HG02981 (cell line): ENCODE measurements around the gene ST6GALNAC4.
A peak's percentile ranks its signal among the peaks of the same experiment; 100 is the strongest.
"Not testable (repeated sequence)": the region's sequence is repeated elsewhere in the genome, so short reads cannot be mapped to it uniquely, and the experiment has no call there.

Experiments used
- ATAC-seq: cut with Tn5 transposase; IDR thresholded peaks from one replicate; pipeline ENCODE4 v1.9.1; 2021; ENCODE audit warnings: mild to moderate bottlenecking, moderate library complexity; ENCODE audit not compliant: unreplicated experiment

Gene ST6GALNAC4

DNA sequence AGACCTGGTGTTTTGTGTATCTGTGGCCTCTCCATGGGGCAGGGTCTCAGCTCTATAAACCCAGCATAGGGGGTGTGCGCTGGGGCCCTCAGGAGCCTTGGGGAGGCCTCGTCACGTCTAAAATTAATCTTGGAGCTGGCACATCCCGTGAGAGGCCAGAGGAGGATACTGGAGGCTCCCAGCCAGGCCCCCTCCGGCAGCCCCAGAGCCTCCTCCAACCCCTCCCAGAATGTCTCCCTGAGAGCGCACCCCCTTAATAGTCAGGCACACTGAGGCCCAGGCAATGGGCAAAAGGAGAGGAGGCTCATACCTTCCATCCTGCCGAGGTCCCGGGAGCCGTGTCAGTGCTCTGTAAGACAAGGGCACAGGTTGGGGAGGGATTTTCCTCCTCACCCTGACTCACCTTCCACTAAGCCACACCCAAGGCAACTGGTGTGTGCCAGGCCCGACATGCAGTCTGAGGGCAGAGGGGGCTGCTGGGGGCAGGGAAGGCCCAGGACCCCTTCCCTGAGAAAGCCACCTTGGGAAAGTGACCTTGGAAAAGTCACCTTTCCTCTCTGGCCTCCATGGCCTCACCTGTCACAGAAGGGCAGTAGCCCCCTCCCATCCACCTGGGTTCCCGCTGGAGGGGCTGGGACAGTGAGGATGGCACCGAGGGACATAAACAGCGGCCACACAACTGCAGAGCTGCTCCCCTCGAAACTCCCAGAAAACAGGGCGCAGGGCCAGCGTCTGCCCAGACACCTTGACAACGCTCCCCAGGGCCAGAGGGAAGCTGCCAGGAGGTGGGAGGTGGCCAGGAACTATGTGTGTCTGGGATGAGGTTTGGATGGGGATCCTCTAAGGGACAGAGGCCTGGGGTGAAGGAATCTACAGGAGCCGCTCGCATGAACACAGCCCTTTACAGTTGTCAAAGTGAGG is 42.3 kb downstream of the ST6GALNAC4 start:
- ATAC-seq, result no peak

DNA sequence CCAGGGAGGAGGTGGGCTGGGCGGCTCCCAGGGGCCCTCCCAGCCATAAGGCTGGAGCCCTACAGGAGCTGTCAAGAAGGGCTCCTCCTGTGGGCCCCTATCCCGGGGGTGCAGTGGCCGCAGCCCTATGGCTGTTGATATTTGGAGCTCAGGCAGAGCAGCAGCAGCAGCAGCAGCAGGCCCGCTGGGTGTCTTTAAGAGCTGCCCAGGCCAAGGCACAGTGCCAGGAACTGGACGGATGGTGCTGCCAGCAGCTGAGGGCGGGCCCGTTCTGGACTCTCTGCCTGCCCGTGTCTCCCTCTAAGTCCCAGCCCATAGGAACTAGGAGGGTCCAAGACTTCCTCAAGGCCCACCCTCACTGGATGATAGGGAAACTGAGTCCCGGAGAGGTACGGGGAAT is 43.0 kb downstream of the ST6GALNAC4 start:
- no peak for ATAC-seq

DNA sequence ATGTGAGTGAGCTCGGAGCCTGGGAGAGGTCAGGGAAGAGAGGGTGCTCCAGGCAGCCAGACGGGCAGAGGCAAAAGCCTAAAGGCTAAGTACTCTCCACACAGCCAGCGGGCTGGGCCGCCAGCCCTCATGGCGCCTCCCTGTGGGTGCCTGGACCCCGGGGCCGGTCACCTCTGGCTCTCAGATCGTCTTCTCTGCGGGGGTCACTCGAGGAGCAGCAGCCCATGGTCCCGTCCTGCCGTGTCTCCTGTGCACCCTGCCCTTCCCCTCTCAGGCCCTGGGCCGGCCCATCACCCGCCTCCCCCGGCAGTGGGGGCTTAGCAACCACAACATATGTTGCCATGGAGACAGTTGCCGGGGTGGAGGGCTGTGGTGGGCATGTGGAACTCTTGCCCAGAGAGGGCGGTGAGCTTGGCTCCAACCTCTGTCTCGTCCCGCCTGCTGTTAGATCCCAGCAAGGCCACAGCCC is 43.6 kb downstream of the ST6GALNAC4 start:
- ATAC-seq, result no peak

DNA sequence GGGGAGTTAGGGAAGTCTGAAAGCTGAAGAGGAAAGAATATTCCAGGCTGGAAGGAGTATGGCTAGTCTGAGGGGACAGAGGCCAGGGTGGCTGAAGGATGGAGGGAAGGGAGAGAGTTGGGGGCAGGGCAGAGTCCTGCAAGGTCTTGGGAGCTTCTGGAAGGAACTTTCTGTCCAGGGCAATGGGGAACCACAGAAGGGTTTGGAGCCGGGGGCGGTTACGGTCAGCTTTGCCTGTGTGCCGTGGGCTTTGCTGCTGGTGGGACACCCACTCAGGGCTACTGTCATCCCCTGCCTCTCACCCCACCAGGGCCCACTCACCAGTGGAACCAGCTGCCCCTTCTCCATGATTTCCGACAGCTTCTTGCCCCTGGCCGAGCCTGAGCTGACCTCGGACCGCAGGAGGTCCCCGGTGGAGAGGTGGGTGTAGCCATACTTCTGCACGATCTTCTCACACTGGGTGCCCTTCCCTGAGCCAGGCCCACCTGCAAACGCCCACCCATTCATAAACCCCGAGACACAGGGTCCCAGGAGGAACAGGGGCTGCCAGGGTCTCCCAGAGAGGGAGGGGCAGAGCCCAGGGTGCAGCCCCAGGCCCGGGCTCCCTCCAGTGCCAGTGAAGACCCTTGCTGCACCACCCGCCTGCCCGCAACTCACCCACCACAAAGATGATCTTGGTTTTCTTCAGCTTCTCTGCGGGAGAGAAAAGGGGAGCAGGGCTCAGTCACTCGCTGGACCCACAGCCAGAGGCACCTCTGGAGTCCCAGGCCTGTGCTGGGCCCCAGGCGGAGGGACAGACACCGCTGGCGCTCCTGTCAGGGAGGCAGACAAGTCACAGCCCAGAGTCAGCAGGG is 44.2 kb downstream of the ST6GALNAC4 start:
- ATAC-seq, result no peak

DNA sequence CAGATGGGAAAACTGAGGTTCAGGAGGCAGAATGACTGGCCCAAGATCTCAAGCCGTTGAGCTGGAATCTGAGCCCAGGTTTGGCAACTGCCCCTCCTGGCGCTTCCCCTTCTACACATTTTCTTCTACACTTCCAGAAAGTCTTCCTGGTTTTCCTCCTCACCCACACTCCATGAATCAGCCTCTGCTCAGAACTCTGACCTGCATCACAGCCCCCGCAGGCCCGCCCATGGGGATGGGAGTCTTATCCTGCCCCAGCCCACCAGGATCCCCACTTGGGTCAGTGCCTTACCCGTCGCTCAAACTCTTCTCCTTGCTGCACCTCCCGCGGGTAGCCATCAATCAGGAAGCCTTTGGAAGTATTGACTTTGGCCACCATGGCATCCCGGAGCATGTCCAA is 45.3 kb downstream of the ST6GALNAC4 start:
- ATAC-seq, result no peak

DNA sequence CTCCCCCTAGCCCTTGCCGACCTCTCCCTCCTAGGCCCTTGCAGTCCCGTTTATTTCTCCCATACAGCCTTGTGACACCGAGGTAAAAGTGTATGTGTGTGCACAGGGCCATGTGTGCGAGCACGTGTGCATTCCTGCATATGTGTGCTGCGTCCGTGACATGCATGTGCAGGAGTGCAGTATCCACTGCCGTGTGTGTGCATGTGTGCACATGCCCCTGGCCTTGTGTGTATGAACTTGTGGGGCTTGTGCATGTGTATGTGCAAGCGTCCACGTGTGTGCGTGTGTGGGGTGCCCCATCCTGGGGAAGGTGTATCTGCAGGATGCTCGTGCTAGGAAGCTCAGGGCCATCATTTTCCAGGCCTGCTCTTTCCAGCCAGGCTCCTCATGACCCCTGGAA is 46.0 kb downstream of the ST6GALNAC4 start:
- no peak for ATAC-seq

DNA sequence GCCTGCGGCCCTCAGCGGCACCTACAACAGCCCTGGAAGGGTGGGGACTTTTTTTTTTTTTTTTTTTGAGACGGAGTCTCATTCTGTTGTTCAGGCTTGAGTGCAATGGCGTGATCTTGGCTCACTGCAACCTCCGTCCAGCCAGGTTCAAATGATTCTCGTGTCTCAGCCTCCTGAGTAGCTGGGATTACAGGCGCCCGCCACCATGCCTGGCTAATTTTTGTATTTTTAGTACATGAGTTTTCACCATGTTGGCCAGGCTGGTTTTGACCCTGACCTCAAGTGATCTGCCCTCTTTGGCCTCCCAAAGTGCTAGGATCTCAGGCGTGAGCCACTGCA is 46.7 kb downstream of the ST6GALNAC4 start:
- not testable (repeated sequence) for ATAC-seq

DNA sequence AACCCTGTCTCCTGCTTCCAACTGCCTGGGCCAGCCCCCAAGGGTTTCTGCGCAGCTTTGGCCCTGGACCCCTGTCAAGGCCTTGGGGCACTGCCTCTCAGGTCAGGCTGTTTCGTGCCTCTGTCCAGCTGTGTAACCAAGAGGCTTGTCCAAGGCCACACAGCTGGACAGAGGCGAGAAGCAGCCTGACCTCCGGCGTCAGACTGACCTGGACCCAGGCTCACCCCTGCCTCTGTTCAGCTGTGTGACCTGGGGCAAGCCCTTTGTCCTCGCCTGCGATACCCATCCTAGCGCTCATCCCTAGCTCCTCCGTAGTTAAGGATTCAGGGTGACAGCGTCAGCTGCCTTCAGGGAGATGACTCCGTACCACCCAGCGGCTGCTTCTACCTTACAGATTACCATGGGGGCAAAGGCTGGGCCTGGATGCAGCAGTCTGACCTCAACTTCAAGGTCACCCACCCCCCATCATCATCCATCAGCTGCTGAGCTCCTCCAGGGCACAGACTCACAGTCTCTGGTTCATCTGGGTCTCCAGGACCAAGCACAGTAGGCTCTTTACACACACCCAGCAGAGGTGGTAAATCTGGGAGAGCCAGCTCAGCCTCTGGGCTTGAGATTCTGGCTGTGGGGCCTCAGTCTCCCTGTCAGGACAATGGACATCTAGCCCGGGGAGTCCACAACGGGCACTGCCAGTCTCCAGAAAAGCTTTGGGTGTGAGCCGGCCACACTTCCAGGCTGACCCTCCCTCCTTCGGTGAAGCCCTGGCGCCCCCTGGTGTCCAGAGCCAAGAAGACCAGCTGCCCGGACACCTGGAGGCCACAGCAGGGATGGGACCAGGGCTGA is 47.3 kb downstream of the ST6GALNAC4 start:
- ATAC-seq, result peak; percentile 65

DNA sequence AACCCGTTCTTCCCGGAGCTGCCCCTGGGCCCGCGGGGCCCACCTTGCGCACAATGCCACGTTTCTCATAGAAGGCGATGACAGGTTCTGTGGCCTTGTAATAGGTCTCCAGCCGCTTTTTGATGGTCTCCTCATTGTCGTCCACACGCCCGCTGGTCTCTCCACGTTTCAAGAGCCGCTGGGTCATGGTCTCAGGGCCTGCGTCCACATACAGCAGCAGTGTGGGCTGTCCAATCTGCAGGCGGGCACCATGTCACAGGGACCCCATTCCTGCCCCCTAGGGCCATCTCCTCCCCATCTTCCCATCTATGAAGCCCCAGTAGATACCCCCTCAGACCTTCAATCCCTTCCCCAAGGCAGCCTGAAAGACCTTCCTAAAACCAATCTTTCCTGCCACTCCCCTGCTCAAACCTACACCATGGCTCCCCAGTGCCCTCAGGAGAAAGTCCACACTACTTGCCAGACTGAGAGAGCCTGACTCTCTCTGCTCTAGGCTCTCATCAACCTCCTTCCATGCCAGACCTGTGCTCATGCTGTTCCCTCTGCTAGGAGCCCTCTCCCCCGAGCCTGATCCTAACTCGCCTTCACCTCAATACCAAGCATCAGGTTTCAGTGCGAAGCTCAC is 48.5 kb downstream of the ST6GALNAC4 start:
- ATAC-seq, result no peak

DNA sequence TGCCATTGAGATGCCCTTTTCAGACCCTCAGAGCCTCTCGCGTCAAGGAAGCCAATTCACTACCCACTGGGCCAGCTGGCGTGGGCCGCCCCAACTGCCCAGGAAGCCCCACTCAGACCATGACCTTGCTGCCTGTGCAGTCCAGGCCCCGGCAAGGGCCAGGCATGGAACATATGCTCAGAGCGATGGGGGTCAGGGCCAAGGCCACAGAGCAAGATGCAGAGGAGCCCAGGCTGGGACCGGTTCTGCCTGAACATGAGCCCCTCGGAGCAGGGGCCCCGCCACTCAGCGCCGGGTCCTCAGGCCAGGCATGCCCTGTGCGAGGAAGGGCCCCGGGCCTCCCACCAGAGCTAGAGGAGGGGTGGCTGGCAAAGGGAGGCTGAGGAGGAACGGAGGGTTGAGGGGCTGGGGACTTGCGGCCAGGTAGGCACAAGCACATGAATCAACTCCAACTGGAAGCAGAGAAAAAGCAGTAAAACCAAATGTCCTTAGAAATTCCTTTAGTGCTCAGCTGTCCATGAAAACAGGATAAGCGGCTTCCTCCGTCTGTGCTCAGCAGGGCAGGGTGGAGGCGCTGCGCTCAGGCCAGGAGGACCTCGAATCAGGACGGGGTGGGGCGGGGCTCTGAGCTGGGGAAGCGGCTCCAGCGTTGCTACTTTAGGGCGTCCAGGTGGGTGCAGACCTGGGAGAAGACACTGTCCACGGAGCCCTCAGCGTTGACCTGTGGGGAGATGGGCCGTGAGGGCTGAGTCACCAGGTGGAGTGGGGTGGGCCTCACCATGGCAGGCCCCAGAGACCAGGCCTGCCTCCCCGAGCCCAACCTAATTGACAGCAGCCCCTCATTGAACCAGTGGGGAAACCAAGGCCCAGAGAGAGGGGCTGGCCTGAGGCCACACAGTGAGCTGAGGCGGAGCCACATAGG is 49.2 kb downstream of the ST6GALNAC4 start:
- no peak for ATAC-seq

DNA sequence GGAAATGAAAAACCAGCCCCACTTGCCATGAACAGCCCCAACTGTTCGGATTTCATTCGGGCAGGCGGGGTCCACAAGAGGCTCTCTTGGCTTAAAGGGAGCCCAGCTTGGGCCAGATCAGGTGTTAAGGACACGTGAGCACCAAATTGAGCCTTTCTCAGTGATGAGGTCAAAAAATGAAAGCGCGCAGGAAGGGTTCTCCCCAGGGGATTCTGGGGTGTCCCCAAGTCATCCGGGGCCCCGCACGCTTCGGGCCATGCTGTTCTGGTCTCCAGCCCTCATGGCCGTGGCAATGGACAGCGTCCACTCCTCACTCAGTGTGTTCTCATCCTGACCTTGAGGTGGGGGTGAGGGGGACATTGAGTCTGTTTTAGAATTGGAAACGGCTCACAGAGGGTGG is 50.3 kb downstream of the ST6GALNAC4 start:
- ATAC-seq, result no peak

DNA sequence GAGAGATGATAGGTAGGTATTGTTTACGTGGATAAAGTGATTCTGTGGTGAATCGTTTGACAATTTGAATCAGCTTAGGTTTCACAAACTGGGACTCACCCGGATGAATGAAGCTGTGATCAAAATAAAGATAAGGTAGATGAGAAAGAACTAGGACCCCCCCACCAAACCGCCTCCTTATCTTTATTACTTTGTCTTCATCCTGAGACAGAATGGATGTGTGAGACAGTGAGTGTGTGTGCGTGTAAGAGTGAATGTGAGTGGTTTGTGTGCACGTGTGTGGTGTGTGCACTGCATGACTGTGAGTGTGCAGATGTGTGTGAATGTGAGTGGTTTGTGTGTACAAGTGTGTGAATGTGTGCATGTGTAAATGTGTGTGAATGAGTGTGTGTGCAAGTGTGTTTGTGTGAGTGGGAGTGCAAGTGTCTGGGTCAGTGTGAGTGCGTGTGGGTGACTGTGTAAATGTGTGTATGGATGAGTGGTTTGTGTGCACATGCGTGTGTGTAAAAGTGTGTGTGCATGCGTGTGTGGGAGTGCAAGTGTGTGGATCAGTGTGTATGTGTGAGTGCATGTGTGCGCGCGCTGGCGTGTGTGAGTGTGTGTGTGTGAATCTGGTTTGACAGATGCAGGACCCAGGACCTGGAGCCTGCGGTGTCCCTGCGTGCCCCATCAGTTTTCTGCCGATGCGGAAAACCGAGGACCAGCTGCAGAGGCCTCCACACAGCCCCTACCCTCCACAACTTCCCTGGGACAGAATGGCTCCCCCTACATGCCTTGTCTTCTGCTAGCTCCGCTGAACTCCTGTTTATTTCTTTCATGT is 51.0 kb downstream of the ST6GALNAC4 start:
- ATAC-seq, result no peak

DNA sequence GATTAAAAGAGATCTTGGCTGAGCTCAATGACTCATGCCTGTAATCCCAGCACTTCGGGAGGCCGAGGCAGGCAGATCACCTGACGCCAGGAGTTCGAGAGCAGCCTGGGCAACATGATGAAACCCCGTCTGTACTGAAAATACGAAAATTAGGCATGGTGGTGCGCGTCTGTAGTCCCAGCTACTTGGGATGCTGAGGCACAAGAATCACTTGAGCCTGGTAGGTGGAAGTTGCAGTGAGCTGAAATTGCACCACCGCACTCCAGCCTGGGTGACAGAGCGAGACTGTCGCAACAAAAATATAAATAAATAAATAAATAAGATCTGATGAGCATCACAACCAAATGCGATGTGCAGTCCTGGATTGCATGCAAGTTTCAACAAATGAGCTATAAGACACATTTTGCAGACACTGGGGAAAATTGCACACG is 53.6 kb downstream of the ST6GALNAC4 start:
- no peak for ATAC-seq

DNA sequence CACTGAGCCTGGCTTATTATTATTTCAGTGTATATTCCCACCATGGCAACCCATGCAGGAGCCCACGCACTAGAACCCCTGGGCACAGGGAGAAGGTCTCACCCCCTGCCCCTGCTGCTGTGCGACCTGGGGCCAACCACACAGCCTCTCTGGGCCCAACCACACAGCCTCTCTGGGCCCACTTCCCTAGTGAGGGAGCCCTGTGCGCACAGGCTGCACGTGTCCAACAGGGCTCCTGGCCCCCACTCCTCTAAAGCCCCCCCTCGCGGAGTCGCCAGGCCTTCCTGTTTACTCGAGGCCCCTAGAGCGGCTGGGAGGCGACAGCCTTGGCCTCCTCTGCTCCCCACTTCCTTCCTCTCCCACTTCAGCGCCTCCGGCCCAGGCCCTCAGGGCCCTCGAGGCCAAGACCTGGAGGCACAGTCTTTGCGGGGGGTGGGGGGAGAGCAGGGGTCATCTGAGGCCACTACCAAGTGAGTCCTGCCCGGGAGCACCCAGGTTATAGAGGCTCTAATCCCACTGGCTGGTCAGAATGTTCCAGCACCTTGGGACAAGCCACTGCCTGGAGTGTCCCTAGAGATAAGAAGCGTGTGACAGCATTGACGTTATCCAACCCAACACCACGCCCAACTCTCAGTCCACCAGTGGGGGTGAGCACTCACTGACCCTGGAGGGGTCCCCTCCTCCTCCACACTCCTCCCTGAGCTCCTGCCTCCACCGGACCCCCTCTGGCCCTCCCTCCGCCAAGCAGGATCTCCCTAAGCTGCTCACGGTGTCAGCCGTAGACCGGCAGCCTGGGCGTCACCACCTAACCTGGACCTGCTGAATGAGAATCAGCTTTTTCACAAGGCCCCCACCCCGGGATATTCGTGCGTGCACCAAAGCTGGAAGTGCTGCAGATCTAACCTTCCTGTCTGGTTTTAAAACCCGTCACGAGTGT is 54.5 kb downstream of the ST6GALNAC4 start:
- ATAC-seq, result no peak

DNA sequence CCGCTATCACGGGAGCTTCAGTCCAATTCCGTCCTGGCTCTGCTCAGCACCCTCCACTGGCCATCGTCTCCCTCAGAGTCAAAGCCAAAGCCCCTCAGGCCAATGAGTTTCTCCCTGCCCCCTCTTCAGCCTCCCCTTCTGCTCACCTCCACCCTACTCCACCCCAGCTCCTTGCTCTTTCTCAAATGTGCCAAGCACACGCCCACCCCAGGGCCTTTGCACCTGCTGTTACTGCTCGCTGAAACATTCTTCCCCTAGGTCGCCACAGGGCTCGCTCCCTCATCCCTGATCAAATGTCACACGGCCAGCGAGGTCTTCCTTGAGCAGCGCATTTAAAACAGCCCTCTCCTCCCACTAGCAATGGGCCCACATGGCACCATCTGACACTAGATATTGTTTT is 56.1 kb downstream of the ST6GALNAC4 start:
- no peak for ATAC-seq

DNA sequence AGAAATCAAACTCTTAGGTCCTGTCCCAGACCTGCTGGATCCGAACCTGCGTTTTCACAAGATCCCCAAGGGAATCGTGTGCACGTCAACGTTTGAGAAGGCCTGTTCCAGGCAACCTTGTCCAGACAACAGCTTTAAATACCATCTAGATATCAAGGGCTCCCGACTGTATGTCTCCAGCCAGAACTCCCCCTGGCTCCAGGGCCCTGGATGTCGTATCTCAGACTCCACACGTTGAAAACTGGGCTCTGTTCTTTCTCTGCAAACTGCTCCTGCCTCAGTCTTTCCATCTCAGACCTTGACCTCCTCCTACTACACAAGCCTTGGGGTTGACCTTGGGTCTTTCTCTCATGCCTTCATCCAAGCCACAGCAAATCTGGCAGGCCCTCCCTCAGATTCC is 56.6 kb downstream of the ST6GALNAC4 start:
- ATAC-seq, result no peak

DNA sequence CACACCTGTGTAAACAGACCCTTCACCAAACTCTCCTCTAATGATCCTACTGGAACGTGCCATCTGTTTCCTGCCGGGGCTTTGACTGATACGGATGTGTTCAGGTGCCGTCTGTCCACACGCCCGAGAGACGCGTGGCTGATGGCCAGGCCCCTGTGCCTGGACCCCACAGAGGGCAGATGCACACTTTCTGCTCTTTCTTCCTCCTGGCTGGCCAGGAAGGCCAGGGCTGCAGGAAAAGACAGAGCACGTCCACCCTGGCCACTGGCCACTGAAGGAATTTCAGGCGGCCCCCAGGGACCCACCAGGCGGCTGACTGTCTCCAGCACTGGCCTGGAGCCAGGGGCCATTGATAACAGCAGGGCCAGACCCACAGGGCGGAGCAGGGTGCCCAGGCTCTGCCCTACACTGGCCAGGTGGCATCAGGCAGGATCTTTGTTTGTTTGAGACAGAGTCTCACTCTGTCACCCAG is 58.8 kb downstream of the ST6GALNAC4 start:
- ATAC-seq, result no peak
